Sigmoid colon (tissue), 7 donors: Measurements from ENCODE around the gene MAPKAP1. TPM values are rescaled to one million over a fixed set of nuclear protein-coding genes. Genes with fewer than 3 reads are reported as not detected.

Experiments
- DNase-seq: peaks from one replicate; pipeline ENCODE4 v3.0.0-alpha.2; 2019
- H3K27ac ChIP-seq, 4 donors: fragments of 200-600 bp; sonication (generic); one replicate each; pipeline ENCODE4 v1.5.1; 2016 to 2019; ENCODE audit warnings: mild to moderate bottlenecking in 1 of 4
- H3K27me3 ChIP-seq, 3 donors: fragments of 200-600 bp; sonication (generic); one replicate each; pipeline ENCODE4 v1.5.1; 2019; ENCODE audit warnings: mild to moderate bottlenecking in 1 of 3
- H3K36me3 ChIP-seq, 4 donors: fragments of 200-600 bp; sonication (generic); one replicate each; pipeline ENCODE4 v1.5.1; 2016 to 2019
- H3K4me1 ChIP-seq, 4 donors: fragments of 200-600 bp; sonication (generic); one replicate each; pipeline ENCODE4 v1.5.1; 2017 to 2019
- H3K4me3 ChIP-seq, 4 donors: fragments of 200-600 bp; sonication (generic); one replicate each; pipeline ENCODE4 v1.5.1; 2017 to 2019; ENCODE audit warnings: mild to moderate bottlenecking in 2 of 4, moderate library complexity in 1 of 4
- H3K9me3 ChIP-seq, 4 donors: fragments of 200-600 bp in 3 of 4; sonication (generic) in 3 of 4; one replicate each; pipeline versions ENCODE4 v1.5.1 to v1.6.1; 2013 to 2019
- EP300 ChIP-seq, 4 donors: sonication (generic); formaldehyde crosslinking; IDR thresholded peaks; one replicate each; pipeline ENCODE4 v1.6.1; 2017; ENCODE audit warnings: antibody characterized with exemption in 4 of 4
- POLR2A ChIP-seq, 2 donors: fragments of 450-650 bp; IDR thresholded peaks; one replicate each; pipeline ENCODE4 v1.6.1; 2016; ENCODE audit warnings: antibody characterized with exemption in 2 of 2, mild to moderate bottlenecking in 2 of 2, moderate library complexity in 2 of 2
- POLR2AphosphoS5 ChIP-seq, 4 donors: sonication (generic); formaldehyde crosslinking; IDR thresholded peaks; one replicate each; pipeline ENCODE4 v1.6.1; 2017; ENCODE audit warnings: antibody characterized with exemption in 4 of 4
- WGBS, 2 donors: extraction: QIAGEN DNeasy Blood & Tissue Kit; methylation state at CpG; one replicate each; pipeline ENCODE4 v1.1.7; 2013; 5-methylcytosine and 5-hydroxymethylcytosine counted together
- intact Hi-C: fragments of 100-400 bp; cut with DNase I; formaldehyde crosslinking; loops from one replicate; pipeline ENCODE4 v1.15.1; 2023
- polyA plus RNA-seq, 3 donors: library from polyadenylated mRNA; stranded (reverse); fragments of 200-250 nt; gene quantifications; one replicate each; pipeline ENCODE4 v1.2.3, GENCODE V29; 2013
- total RNA-seq, 4 donors: library from RNA; depleted of rRNA; stranded (reverse); fragments of >200 nt; gene quantifications; one replicate each; pipeline ENCODE4 v1.1.0, GENCODE V29; 2016
- TF ChIP-seq, protein P1 (sequence below), 4 experiments: fragments of 450-650 bp in 3 of 4; fragments of 200-600 bp in 1 of 4; IDR thresholded peaks; one replicate each; pipeline ENCODE4 v1.5.1; 2016 to 2019; ENCODE audit warnings: antibody characterized with exemption in 4 of 4, mild to moderate bottlenecking in 3 of 4, moderate library complexity in 2 of 4
- donor health status: healthy with polysubstance abuse.
- donor health status: Bipolar disorder and iron deficiency.
- donor health status: healthy.

MAPKAP1 gene
- total and polyA plus RNA-seq, 7 donors, result 37.2 to 155 (median 84.3) TPM

DNA sequence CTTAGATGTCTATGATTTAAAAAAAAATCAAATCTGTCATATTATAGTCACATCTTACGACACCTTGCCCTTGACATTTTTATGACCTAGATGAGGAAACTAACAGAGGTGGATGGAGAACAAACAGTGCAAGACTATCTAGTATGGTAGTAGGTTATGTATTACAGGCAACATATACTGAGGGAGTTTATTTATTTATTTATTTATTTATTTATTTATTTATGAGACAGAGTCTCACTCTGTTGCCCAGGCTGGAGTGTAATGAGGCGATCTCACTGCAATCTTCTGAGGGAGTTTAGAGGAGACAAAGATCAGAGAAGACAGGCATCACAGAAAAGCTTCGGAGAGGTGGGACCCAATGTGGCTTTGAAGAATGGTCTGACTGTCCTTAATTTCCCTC is 35.6 kb upstream of the MAPKAP1 start:
- Histone ChIP-seq H3K4me1 (peaks cover 0 to 13% (median 8%) of the 10 kb centered on the region in 4 donors), H3K36me3 (no peaks in the 10 kb centered on the region), H3K9me3 (no peaks in the 10 kb centered on the region), H3K27ac (no peak overlapping the region), H3K27me3 (no peaks in the 10 kb centered on the region), H3K4me3 (no peak overlapping the region)
- TF ChIP-seq EP300 (IDR thresholded peaks at IDR 0.05) (no peak), POLR2AphosphoS5 (IDR thresholded peaks at IDR 0.05) (no peak), POLR2A (IDR thresholded peaks at IDR 0.05) (no peak)
- TF ChIP-seq, protein P1, sequence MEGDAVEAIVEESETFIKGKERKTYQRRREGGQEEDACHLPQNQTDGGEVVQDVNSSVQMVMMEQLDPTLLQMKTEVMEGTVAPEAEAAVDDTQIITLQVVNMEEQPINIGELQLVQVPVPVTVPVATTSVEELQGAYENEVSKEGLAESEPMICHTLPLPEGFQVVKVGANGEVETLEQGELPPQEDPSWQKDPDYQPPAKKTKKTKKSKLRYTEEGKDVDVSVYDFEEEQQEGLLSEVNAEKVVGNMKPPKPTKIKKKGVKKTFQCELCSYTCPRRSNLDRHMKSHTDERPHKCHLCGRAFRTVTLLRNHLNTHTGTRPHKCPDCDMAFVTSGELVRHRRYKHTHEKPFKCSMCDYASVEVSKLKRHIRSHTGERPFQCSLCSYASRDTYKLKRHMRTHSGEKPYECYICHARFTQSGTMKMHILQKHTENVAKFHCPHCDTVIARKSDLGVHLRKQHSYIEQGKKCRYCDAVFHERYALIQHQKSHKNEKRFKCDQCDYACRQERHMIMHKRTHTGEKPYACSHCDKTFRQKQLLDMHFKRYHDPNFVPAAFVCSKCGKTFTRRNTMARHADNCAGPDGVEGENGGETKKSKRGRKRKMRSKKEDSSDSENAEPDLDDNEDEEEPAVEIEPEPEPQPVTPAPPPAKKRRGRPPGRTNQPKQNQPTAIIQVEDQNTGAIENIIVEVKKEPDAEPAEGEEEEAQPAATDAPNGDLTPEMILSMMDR (IDR thresholded peaks at IDR 0.05), result no peak
- intact Hi-C loops, result no loop called here
- WGBS, 2 donors, result 64 to 83% methylated on average over 3 of the region's 3 CpGs
- DNase-seq, result no peak

DNA sequence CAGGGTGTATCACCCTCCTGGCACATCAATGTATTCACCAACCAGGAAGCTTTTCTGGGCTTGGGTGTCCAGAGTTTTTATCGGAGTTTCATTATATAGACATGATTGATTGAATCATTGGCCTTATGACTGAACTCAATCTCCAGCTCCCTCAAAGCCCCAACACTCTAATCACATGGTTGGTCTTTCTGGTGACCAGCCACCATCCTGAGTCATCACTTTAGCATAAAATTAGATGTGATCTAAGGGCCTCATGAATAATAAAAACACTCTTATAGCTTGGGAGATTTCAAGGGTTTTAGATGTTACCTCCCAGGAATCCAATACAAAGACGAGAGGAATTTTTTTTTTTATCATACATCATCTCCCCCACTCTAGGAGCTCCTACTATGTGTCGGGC is 32.4 kb upstream of the MAPKAP1 start:
- no peak overlapping the region for H3K4me3 ChIP-seq
- 93 to 97% methylated on average over 3 of the region's 3 CpGs for whole genome bisulfite sequencing, 2 donors
- no peaks in the 10 kb centered on the region for H3K36me3 ChIP-seq
- intact Hi-C loops, result no loop called here
- no peaks in the 10 kb centered on the region for H3K4me1 ChIP-seq
- H3K9me3 ChIP-seq, result no peaks in the 10 kb centered on the region
- no peak for DNase-seq
- TF ChIP-seq, protein P1 (IDR thresholded peaks at IDR 0.05), result no peak
- no peak for TF ChIP-seq POLR2AphosphoS5 (IDR thresholded peaks at IDR 0.05)
- TF ChIP-seq POLR2A (IDR thresholded peaks at IDR 0.05), result no peak
- H3K27me3 ChIP-seq, result no peaks in the 10 kb centered on the region
- no peak overlapping the region for H3K27ac ChIP-seq

DNA sequence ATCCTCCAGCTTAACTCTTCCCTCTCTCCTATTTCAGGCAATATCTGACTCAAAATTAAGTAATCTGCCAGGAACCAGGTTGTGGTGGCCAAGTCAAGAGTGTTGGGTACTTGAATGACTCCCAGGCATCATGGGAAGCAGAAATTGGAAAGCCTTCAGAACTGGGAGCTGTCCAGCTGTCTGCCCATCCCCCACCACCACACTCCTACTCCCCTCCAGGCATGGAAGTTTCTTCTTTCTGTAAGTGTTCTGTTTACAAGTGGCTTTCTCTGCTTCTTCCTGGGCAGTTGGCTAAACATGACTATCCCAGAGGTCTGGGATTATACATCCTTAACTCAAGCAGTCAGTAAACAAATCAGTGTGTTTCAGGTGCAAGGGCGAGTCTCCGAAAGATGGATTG is 25.6 kb upstream of the MAPKAP1 start:
- Histone ChIP-seq H3K4me1 (no peaks in the 10 kb centered on the region), H3K9me3 (no peaks in the 10 kb centered on the region), H3K27me3 (no peaks in the 10 kb centered on the region), H3K36me3 (no peaks in the 10 kb centered on the region), H3K27ac (no peak overlapping the region), H3K4me3 (no peak overlapping the region)
- intact Hi-C loops, result no loop called here
- TF ChIP-seq, protein P1 (IDR thresholded peaks at IDR 0.05), result no peak
- TF ChIP-seq POLR2A (IDR thresholded peaks at IDR 0.05) (no peak), EP300 (IDR thresholded peaks at IDR 0.05) (no peak), POLR2AphosphoS5 (IDR thresholded peaks at IDR 0.05) (no peak)
- 90 to 91% methylated on average over 2 of the region's 2 CpGs for WGBS, 2 donors
- DNase-seq, result no peak

DNA sequence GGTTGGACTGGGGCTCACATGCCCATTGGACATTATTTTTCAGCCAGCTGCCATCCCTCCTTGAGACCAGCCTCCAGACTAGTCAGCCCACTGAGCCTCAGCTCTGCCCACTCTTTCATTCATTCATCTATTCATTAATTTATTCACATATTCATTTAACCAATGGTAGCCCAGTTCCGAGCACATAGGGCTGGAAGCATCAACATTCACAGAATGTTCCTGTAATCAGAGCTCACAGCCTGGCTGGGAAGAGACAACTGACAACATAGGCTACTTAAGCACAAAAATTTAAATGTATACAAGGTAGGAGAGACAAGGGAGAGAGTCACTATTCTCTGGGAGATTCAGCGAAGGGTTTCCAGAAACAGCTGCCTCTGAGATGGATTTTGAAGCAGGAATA is 23.2 kb upstream of the MAPKAP1 start:
- Histone ChIP-seq H3K27me3 (no peaks in the 10 kb centered on the region), H3K4me3 (no peak overlapping the region), H3K36me3 (no peaks in the 10 kb centered on the region), H3K9me3 (no peaks in the 10 kb centered on the region), H3K4me1 (no peaks in the 10 kb centered on the region), H3K27ac (no peak overlapping the region)
- intact Hi-C loops, result no loop called here
- WGBS, 2 donors, result 87 to 89% methylated on average over 2 of the region's 2 CpGs
- DNase-seq, result no peak
- TF ChIP-seq POLR2A (IDR thresholded peaks at IDR 0.05), result no peak
- TF ChIP-seq, protein P1 (IDR thresholded peaks at IDR 0.05), result no peak
- no peak for TF ChIP-seq POLR2AphosphoS5 (IDR thresholded peaks at IDR 0.05)
- TF ChIP-seq EP300 (IDR thresholded peaks at IDR 0.05), result no peak

DNA sequence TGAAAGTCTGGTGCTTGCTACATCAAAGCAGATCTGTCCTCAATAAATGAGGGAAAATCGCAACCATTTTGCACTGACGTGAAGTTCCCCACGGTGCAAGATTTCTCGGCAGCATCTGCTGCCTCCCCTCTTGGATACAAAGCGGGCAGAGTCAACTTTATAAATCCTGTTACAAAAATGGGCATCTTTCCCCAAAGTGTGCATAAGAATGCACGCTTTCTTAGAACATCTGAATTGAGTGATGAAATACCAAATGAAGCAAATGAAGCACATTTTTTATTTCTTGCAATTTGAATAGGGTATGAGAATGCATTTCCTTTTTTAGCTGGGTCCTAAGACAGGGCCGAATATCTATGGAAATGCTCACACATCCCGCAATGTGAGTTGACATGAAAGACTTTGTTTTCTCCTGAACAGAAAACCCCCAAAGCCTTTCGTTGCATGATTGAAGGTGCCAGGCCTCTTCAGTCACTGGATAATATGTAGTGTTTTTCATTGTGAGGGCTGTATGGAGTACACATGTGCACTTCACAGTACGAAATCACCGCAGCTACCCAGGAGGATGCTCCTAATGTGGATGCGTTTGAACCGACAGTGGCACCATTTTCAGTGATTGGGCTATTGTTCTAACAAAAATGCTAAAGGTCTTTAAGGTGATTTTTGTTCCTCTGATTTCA is 19.6 kb upstream of the MAPKAP1 start:
- Histone ChIP-seq H3K4me3 (no peak overlapping the region), H3K36me3 (no peaks in the 10 kb centered on the region), H3K27ac (no peak overlapping the region), H3K9me3 (no peaks in the 10 kb centered on the region), H3K4me1 (no peaks in the 10 kb centered on the region), H3K27me3 (no peaks in the 10 kb centered on the region)
- no peak for DNase-seq
- intact Hi-C loops, result no loop called here
- WGBS, 2 donors, result 91 to 93% methylated on average over 13 of the region's 13 CpGs
- TF ChIP-seq POLR2AphosphoS5 (IDR thresholded peaks at IDR 0.05), result no peak
- no peak for TF ChIP-seq POLR2A (IDR thresholded peaks at IDR 0.05)
- no peak for TF ChIP-seq EP300 (IDR thresholded peaks at IDR 0.05)
- TF ChIP-seq, protein P1 (IDR thresholded peaks at IDR 0.05), result no peak
